ENCODE results near the gene RWDD4. TPM values are rescaled to one million over a fixed set of nuclear protein-coding genes. Genes with fewer than 3 reads are reported as not detected.

Gene RWDD4
- total and polyA plus RNA-seq, 2 of the 4 experiments (the other 2 are of a cell fraction): 8.5 to 8.8 TPM

- no peak overlapping the region for H2AK9ac ChIP-seq (replicated peaks; ENCODE audit: low read depth, low read length, poor library complexity)
- no peak overlapping the region for H3K4me3 ChIP-seq (ENCODE audit: insufficient read depth, low read depth, low read length)
- TF ChIP-seq RCOR1 (IDR thresholded peaks at IDR 0.05; ENCODE audit: insufficient replicate concordance, low read length): no peak
- TF ChIP-seq, protein P1, sequence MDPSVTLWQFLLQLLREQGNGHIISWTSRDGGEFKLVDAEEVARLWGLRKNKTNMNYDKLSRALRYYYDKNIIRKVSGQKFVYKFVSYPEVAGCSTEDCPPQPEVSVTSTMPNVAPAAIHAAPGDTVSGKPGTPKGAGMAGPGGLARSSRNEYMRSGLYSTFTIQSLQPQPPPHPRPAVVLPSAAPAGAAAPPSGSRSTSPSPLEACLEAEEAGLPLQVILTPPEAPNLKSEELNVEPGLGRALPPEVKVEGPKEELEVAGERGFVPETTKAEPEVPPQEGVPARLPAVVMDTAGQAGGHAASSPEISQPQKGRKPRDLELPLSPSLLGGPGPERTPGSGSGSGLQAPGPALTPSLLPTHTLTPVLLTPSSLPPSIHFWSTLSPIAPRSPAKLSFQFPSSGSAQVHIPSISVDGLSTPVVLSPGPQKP (IDR thresholded peaks at IDR 0.05; ENCODE audit: borderline replicate concordance, low read depth, low read length): no peak
- TF ChIP-seq, protein P2, sequence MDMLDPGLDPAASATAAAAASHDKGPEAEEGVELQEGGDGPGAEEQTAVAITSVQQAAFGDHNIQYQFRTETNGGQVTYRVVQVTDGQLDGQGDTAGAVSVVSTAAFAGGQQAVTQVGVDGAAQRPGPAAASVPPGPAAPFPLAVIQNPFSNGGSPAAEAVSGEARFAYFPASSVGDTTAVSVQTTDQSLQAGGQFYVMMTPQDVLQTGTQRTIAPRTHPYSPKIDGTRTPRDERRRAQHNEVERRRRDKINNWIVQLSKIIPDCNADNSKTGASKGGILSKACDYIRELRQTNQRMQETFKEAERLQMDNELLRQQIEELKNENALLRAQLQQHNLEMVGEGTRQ (IDR thresholded peaks at IDR 0.05; ENCODE audit: low read depth, low read length): no peak
- TF ChIP-seq NFE2L2 (IDR thresholded peaks at IDR 0.05; ENCODE audit: low read depth, low read length): no peak
- no peak for TF ChIP-seq RFX5 (IDR thresholded peaks at IDR 0.05; ENCODE audit: low read depth, low read length)
- intact Hi-C loops (cut with micrococcal nuclease): no loop called here
- H3K4me2 ChIP-seq (ENCODE audit: low read depth, low read length): no peak overlapping the region
- H2BK5ac ChIP-seq (ENCODE audit: low read depth, low read length, poor library complexity, severe bottlenecking): no peak overlapping the region
- peaks cover 12% of the 10 kb centered on the region for H3K4me1 ChIP-seq (ENCODE audit: control insufficient read depth, insufficient read depth, low read length)
- H3K9me3 ChIP-seq (ENCODE audit: control insufficient read depth, insufficient read depth, low read length): no peaks in the 10 kb centered on the region
- H4K20me1 ChIP-seq (ENCODE audit: insufficient read depth, low read length): no peaks in the 10 kb centered on the region
- WGBS, 2 experiments (ENCODE audit: extremely low coverage in 2 of 2, insufficient read length in 1 of 2): 88% methylated on average over 3 of the region's 11 CpGs; no CpG with 5 or more reads in 1 of the 2 experiments
- H3K56ac ChIP-seq (ENCODE audit: extremely low read depth, insufficient read depth, low read length): no peak overlapping the region
- no peak overlapping the region for H4K8ac ChIP-seq (ENCODE audit: low read depth in 2 of 2, low read length in 2 of 2)
- no peak overlapping the region for H2AFZ ChIP-seq (replicated peaks; ENCODE audit: low read length, poor library complexity)
- no peak overlapping the region for H3K4ac ChIP-seq (ENCODE audit: low read depth, low read length)
- no peak overlapping the region for H2AK5ac ChIP-seq (ENCODE audit: low read depth, low read length)
- DNase-seq: no peak
- POLR2A ChIA-PET (ENCODE audit: unreplicated experiment): no interaction called here
- no peak overlapping the region for H3K14ac ChIP-seq (replicated peaks; ENCODE audit: low read depth, low read length)
- no peak overlapping the region for H3K9ac ChIP-seq (ENCODE audit: low read depth, low read length)
- CTCF ChIA-PET: no interaction called here
- in situ Hi-C loops (cut with MboI; ENCODE audit: low sequenced_read_pairs): no loop called here
- ATAC-seq (ENCODE audit: low read depth): no peak
- BruUV-seq (replicated peaks): no TSS peak
- H3K27me3 ChIP-seq (ENCODE audit: control insufficient read depth, insufficient read depth, low read length): no peaks in the 10 kb centered on the region
- H2BK15ac ChIP-seq (ENCODE audit: low read depth, low read length): no peak overlapping the region
- H3K36me3 ChIP-seq (ENCODE audit: control insufficient read depth, insufficient read depth, low read length): no peaks in the 10 kb centered on the region
- no peak overlapping the region for H3K27ac ChIP-seq (ENCODE audit: insufficient read depth, low read length)
- dilution Hi-C loops (cut with HindIII; ENCODE audit: low sequenced_read_pairs, unreplicated experiment): no loop called here
- no peak overlapping the region for H3K18ac ChIP-seq (ENCODE audit: low read depth, low read length)
- H3K79me1 ChIP-seq (ENCODE audit: low read depth in 1 of 2, low read length in 2 of 2): no peaks in the 10 kb centered on the region
- no peak overlapping the region for H3K23ac ChIP-seq (ENCODE audit: low read depth, low read length)
- H4K5ac ChIP-seq (ENCODE audit: low read depth, low read length): no peak overlapping the region
- 0 out of 2 replicates have a peak overlapping the region, but pooled peaks have one; percentile 17 for H2BK20ac ChIP-seq (ENCODE audit: low read depth, low read length)
- no peaks in the 10 kb centered on the region; the same call in 1 of the 2 replicates for H3K9me1 ChIP-seq (ENCODE audit: insufficient read depth, low read length)
- no peak overlapping the region for H2BK120ac ChIP-seq (ENCODE audit: low read depth, low read length)
- no peak overlapping the region for H4K91ac ChIP-seq (ENCODE audit: insufficient read depth, low read depth, low read length)
These were observed 27.3 kb downstream of the RWDD4 start for GRCh38 chr4:183631577-183632198.
